ENCODE measurements around the gene C1QTNF1. TPM values are rescaled to one million over a fixed set of nuclear protein-coding genes. Genes with fewer than 3 reads are reported as not detected.
A peak's percentile ranks its signal among the peaks of the same experiment; 100 is the strongest.
"Not testable (repeated sequence)": the region's sequence is repeated elsewhere in the genome, so short reads cannot be mapped to it uniquely, and the experiment has no call there.

Gene C1QTNF1
- total RNA-seq, 1 donor: 42.1 TPM

DNA sequence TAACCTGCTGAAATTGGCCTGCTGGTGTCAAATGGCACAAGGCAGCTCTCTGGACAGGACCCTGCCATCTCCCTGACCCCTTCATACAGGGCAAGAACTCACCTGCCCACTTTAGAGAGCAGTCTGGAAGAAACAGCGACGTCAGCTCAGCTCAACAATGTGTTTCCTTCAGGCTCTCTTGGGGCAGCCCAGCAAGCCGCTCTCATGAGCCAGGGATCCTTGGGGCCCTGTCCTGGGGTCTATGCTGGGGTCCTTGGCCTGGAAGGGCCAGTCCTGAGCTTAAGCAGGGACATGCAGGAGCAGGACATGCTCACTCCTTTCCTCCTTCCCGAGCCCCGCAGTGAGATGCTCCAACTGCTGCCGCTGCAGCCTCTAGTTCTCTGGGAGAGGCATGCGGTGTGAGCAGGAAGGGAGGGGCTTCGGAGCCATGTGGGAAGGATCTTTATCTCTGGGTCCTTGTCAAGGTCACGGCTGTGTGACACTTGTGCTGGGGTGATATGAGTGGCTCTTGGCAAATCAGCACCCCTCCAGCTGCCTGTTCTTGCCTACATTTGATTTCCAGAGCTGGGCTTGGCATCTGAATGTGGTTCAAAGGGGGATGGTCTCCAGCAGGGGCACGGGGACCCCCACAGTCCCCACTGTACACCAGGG is 3.4 kb downstream of the C1QTNF1 start:
- TF ChIP-seq CTCF (IDR thresholded peaks at IDR 0.05; ENCODE audit: insufficient read depth, low read length): no peak
- DNase-seq (ENCODE audit: low read depth): no peak
- no peak overlapping the region for H3K4me3 ChIP-seq (ENCODE audit: low read depth, low read length)

- DNase-seq (ENCODE audit: low read depth): peak; percentile 65
- TF ChIP-seq CTCF (IDR thresholded peaks at IDR 0.05; ENCODE audit: insufficient read depth, low read length): no peak
- no peak overlapping the region for H3K4me3 ChIP-seq (ENCODE audit: low read depth, low read length)
Observed at GRCh38 chr17:79027925-79028491, 4.0 kb downstream of the C1QTNF1 start.

GRCh38 chr17:79028496-79029326 is 4.7 kb downstream of the C1QTNF1 start:
- peak; percentile 31 for TF ChIP-seq CTCF (IDR thresholded peaks at IDR 0.05; ENCODE audit: insufficient read depth, low read length)
- H3K4me3 ChIP-seq (ENCODE audit: low read depth, low read length): no peak overlapping the region
- no peak for DNase-seq (ENCODE audit: low read depth)

DNA sequence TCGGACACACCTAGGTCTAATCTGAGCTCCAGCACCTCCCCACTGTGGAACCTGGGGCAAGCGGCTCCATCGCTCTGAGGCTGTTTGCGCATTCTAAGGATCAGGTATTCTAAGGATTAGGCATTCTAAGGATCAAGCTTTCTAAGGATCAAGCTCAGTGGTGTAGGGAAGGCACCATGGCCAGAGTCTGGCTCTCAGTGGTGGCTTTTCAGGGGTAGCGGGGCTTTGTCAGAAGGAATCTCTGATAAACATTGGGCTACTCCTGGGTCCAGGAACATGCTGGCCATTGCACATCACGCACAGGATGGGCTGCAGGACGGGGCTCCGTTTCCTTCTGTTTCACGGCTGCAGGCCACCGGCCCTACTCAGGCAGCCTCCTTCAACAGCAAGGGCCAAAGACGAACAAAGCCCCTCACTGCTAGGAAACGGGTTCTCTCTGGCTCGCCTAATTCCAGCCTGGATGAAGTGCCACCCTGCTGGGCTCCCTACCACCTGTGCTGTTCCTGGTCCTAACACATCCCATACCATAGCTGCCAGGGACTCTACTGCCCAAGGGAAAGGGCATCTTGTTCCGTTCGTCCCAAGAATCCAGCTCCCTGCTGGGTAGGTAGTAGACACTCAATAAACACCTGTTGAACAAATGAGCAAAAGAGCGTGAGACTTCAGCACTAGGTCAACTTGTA is 5.5 kb downstream of the C1QTNF1 start:
- no peak for TF ChIP-seq CTCF (IDR thresholded peaks at IDR 0.05; ENCODE audit: insufficient read depth, low read length)
- DNase-seq (ENCODE audit: low read depth): no peak
- no peak overlapping the region for H3K4me3 ChIP-seq (ENCODE audit: low read depth, low read length)

- not testable (repeated sequence) for H3K4me3 ChIP-seq (ENCODE audit: low read depth, low read length); DNase-seq (ENCODE audit: low read depth)
Observed at GRCh38 chr17:79030636-79031035, 6.7 kb downstream of the C1QTNF1 start.

- no peak for TF ChIP-seq CTCF (IDR thresholded peaks at IDR 0.05; ENCODE audit: insufficient read depth, low read length)
- no peak overlapping the region for H3K4me3 ChIP-seq (ENCODE audit: low read depth, low read length)
- DNase-seq (ENCODE audit: low read depth): no peak
Observed at GRCh38 chr17:79031996-79032875, 8.3 kb downstream of the C1QTNF1 start.

Measured in fibroblast of the aortic adventitia (primary cell).